KG1 (cell line): ENCODE results near the gene KIRREL3.

ENCODE experiments used
- DNase-seq: peaks from one replicate; lab custom pipeline; 2025; lab: John Stamatoyannopoulos, UW

Gene KIRREL3

DNA sequence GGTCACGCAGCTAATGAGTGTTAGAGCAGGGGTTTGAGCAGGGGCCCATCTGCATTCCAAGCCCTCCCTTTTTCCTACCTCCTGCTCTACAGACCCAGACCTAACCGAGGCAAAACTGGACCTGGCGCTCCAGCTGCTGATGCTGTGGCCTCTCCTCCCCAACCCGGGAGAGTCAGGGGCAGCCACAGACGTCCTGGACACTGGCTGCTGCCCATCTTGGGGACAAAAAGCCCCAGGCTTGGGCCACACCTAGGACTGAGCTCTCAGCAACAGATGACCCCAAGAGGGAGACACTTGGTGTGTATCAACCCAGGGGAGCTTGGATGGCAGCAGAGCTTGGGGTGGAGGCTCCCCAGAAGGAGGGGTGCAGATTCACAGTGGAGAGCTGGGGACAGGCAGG lies 472.5 kb downstream of the KIRREL3 start:
- no peak for DNase-seq

DNA sequence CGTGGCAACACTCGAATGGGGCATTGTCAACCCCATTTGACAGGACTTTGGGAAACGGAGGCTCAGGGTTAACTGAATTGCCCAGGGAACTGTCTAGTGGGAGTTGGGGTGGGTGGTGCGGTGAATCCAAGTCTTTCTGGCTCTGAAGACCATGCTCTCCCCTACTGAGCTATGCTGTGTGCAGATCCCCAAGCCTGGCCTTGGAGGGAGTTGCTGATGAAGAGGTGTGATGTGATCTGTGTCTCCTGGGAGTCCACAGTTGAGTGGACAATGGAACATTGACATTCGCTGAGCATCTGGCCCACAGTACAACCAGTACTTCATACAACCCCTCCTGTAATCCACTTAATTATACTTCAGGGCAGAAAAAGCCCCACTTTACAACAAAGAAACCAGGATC lies 472.9 kb downstream of the KIRREL3 start:
- DNase-seq = no peak

DNA sequence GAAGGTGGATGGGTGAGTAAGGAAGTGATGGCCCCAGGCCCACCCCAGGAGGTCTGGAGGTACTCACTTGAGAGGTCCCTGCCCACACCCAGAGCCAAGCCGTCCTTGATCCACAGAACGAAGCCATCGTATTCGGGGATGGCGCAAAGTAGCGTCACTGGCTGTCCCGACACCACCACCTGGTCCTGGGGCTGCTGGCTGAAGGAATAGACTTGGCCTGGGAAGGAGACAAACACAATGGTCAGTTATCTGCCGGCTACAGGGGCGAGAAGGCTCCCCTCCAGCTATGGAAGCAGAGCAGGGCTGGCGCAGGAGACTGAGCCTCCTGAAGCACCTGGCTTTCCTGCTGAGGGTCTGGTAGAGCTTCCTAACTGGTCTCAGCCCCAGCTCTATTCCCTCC lies 474.1 kb downstream of the KIRREL3 start:
- DNase-seq = no peak

DNA sequence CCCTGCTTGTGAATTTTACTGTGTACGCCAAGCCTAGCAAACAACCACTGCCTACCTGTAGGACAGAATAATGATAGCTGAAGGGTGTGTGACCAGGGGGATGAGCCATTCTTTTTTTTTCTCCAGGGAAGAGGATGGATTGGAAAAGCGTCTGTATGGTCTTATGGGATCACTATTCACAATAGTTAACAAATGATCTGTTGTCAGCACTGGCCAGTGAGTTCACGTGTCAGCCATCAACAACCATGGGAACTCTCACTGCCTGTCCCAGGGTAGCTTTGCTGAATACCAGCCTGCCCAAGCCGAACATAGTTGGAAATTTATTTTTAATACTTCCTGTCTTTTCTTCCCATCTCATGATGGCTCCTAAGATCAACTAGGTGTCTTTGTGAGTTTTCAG lies 474.9 kb downstream of the KIRREL3 start:
- no peak for DNase-seq

DNA sequence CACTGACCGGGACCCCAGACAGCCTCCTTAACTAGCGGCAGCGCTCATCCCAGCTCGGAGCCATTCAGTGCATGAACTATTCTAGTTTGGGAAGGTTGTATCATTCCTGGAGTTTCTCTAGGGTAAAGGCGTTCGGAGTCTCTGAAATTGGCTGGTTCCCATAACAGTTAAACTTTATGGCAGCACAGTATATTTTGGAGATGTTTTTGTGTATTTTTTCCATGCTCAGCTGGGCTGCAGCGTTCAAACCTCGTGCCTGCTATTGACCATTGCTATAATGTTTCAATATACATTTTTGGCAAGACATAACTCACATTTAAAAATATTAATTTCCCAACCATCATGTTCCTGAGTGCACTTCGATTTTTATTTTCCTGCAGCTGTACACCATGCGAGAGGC lies 475.4 kb downstream of the KIRREL3 start:
- no peak for DNase-seq

DNA sequence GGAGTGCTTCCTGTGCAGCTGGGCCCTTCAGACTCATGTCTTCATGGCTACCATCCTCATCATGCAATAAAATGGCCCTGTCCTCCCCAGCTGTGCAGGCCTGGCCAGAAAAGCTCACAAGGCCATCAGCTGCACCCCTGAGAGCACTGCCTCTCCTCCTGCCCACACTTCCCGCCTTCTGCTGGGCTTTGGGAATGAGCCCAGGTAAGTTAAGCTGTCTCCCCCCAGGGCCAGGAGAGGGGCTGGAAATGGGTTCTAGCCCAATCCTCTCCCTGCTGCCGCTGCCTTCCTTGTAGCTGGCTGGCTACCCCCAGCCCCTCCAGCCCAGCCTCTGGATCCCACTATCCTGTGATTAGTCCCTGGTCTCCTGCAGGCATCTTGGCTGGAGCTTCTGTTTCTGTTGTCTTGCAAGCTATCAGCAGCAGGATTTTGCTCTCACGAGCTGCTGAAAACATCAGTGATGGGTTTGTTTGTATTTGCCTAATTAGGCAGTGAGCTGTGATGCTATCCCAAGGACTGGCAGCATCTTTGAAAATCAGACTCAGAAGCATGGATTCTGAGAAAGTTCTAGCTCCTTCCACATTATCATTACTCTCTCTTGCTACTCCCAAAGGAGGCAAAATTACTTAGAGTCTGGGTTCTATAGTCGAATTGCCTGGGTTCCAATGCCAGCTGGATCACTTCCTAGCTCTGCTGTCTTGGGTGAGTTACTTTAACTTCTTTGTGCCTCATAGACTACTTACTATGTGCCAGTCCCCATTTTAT lies 476.9 kb downstream of the KIRREL3 start:
- DNase-seq = no peak

DNA sequence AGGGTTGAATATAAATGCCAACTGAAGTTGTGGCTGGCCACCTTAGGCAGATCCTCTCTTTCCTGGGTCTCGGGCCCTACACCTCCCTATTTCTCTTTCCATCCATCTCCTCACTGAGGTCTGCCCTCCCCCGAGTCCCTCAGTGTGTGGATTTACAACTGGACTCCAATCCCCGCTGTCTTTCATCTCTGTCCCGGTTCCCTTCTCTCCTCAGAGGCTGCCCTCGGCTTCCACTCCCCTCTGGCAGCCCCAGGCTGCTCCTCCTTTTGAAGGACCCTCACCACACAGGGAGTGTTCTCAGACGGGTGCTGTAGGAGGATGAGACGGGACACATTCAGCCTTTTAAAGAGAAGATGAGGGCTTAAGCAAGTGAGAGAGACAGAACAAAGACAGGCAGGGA lies 478.0 kb downstream of the KIRREL3 start:
- no peak for DNase-seq

DNA sequence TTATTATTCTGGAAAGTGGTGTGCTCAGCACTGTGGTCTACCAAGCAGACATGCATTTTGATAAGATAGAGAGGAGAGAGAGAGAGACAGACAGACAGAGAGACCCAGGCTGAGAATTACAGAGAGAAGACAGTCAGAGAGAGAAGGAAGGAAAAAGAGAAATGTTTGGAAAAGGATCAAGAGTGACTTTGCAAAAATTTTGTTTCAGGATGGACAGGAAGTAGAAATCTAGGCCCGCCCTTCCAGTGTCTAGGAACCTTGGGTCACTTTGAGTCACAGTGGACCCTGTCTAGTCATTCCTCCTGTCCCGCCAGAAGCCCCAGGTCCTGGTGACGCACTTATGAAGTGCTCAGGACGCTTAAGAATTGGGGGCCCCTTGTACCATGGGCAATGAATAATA lies 478.4 kb downstream of the KIRREL3 start:
- no peak for DNase-seq

DNA sequence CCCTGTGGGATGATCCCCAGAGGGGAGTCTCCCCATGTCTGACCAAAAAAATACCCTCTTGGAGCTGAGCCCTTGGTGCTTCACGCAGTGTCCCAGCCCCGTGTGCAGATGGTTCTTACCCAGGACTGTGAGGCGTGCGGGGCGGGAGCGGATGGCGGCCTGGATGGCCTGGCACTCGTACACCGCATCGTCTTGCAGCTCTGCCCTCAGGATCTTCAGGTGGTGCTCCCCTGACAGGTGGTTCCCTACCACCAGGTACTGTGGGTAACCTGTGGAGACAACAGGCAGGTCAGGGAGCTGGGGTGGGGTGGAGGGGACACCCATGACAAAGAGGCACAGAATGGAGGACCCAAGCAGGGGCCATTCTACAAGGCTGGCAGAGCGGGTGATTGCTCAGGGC lies 479.4 kb downstream of the KIRREL3 start:
- no peak for DNase-seq

DNA sequence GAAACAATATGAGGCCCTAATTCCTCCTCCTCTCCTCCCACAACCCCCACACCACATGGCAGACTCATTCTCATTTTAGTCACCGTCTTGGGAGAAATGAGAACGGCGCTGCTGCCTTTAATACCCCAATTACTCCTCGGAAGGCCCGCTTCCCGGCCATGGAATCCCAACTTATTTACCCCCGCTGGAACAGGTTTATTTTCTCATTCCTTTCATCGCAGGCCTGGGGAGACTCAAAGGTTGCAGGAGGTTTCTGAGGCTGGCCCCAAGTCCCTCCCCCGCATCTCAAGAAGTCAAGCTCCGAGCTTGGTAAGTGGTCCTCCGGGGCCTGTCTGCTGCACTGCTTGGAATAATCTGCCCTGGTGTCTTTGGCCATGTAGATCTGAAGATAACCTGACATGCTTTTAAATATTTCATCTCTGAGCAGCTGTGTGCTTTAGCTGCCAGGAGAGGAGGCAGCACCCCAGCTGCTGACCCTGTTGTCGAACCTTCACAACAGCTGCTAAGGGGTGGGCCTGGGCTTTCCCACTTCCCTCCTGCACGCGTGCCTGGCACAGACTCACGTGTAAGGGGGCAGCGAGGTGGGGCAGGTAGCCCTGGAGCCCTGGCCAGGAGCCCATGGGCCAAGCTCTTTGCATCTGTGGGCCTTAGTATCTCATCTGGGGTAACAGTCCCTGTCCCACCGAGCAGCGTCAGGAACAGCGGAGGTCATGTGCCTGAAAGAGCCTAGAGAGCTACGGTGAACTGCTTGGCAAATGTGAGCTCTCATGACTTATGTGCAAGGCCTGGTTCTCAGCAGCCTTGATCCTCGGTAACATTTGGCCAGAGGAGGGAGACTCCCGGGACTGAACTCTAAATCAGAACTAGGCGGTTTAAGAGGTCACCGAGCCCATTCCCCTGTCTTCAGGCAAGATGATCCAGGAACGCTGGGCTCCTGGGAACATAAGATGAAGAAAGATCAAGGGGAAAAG lies 480.5 kb downstream of the KIRREL3 start:
- no peak for DNase-seq

DNA sequence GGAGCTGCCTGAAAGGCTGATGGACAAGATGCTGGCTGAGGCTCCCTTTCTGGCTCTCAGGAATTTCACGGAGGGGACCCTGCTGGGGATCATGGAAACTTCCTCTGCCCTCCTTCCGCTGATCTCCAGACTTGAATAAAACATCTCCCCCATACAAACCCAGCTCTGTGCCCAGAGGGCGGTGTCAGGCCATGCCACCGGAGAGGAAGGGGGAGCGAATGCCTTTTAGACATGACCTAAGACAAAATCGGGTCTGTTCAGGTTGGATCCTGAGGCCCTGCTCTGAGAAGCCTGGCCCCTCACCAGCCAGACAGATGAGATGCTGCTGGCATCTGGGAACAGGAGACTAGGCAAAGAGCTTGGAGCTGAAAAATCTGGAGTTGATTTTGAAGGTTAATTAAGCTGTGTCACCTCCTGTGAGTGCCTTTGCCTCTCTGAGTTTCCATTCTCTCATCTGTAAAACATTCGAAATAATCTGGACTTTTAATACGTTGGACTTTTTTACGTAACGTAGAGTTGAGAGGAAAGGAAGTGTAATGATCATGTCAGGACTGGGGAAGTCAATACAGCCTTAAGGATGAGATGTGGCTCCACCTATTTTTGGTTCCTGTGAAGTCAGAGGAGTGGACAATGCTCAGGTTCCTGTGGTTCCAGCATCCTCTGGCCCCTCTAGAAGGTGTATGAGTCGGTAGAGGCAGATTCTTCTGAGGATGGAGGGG lies 481.4 kb downstream of the KIRREL3 start:
- DNase-seq = no peak

DNA sequence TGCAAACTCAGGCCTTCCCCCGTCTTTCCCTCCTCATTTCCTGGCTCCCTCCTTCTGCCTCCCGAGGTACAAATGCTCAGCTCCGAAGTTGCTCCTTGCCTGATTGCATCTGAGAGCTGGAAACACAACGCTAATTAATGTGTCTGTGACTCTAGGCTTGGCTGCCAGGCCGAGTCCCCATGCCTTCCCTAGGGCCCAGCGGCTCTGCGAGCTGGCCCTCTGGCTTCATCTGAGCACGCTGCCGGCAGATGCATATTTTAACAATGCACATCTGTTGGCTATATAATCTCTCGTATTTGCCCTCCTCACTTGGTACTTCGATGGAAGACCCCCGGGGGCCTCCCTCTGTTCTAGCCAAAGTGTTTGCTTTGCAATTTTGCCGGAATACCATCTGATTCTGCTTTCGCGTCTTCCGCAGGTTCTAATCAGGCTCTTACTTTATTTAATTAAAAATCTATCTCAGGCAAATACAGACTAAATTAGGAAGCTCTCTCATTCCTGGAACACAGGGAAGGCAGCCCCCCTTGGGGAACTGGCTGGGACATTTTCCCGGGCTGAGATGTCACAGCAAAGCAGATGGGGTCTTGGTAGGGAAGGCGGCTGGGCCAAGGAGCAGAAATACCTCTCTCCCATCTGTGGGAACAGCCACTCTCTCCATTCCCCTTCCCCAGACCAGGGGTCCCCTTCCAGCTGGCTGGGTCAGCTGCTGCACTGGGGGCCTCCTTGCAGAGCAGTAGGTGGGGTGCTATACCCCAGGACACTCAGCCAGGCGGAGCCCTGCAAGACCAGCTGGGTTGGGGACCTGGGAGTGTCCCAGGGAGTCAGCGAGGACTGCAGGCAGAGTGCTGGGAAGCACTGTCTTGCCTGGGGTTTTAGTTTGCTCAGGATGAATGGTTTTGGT lies 482.2 kb downstream of the KIRREL3 start:
- DNase-seq = no peak

DNA sequence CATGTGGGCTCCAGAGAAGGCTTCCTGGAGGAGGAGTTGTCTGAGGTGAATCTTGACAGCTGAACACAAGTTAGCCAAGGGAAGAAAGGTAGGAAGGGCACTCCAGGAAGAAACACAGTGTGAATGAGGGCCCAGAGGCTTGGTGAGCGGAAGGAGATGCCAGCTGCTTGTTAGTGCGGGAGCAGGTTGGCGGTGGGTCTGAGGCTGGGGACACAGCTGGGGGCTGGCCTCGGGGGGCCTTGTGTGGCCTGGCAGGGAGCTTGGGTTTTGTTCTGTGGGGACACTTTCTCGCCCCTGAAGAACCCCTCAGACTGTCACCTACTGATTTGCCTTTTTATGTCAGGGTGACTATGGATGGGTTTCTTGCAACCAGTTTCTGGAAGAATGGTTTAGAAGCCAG lies 485.1 kb downstream of the KIRREL3 start:
- DNase-seq = no peak

DNA sequence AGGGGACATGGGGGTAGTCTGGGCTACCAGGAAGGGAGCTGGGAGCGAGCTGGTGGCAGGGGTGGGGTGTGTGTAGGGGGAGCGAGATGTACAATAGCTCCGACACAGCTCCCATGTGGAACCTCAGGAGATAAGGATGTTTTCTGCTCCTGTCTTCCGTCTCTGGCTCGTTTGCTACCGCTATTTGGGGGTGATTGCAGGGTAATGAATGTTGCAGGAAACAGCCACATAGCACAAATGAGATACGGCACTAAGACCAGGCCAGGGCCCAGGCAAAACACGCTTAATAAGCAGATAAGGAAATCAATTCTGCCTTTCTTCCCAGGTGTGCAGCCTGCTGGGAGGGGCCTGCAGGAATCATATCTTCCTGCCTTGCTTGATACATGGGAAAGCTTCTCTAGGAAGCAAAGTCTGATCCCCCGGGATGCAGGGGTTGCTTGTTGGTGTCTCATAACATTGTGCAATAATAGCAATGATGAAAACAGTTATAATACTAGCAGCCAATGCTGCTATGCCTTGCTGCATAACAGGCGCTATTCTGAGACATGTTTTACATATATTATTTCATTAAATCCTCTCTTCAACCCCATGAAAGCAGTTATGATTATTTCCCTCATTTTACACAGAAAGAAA lies 486.4 kb downstream of the KIRREL3 start:
- DNase-seq = no peak

DNA sequence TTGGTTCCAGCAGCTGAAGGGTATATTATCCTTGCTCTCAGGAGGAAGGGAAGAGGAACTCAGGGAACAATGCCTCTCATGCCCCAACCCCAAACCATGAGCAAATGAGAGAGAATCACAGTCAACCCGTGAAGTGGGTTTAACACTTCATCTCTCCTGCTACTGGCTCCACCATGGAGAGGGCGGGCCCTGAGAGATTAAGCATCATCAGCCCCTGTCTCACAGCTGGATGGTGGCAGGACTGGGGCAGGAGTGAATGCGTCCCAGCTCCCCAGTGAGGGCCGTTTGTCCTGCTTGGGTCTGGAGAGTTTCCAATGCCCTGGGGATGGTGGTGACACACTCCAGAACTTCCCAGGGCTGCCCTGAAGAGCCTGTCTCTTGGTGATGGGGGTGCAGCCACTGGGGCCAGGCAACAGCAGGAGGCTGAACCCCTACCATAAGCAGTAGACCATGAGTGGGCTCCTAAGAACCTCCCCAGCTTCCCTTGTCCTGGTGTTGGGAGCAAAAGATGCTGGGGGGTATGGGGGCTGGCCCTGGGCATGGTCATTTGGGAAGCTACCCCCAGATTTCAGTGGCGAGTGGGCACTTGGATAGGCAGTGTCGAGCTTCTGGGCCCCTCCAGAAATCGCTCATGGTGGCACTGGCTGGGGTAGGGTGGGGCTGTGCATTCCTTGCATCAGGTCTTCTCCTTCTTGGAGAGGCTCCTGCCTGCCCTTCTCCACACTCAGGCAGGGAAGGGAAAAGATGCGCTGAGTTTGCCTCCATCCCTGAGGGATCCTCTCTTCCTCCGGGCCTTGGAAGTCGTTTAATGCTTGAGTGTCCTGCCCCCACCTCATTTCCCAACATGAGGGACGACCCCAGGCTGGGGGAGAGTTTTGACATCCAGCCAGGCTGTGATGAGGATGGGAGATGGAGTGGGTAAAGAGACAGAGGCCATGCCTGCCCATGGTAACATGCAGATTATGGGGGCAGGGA lies 487.5 kb downstream of the KIRREL3 start:
- no peak for DNase-seq

DNA sequence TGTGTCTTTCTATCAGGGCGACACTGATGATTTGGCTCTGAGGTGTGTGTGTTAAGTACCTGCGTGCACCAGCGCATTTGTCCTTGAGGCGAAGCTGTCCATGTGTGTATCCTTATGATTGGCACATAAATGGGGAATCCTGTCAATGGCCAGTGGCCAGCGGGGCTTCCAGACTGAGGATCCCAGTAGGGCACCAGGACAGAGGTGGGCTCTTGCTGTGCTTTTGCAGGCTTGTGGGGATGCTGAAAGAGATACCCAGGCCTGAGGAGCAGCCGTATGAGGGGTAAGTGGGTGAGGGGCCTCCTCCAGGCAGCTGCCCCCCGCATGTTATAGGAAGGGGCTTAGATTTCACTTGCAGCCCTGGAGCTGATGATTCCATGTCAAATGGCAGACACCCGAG lies 488.3 kb downstream of the KIRREL3 start:
- DNase-seq = no peak

DNA sequence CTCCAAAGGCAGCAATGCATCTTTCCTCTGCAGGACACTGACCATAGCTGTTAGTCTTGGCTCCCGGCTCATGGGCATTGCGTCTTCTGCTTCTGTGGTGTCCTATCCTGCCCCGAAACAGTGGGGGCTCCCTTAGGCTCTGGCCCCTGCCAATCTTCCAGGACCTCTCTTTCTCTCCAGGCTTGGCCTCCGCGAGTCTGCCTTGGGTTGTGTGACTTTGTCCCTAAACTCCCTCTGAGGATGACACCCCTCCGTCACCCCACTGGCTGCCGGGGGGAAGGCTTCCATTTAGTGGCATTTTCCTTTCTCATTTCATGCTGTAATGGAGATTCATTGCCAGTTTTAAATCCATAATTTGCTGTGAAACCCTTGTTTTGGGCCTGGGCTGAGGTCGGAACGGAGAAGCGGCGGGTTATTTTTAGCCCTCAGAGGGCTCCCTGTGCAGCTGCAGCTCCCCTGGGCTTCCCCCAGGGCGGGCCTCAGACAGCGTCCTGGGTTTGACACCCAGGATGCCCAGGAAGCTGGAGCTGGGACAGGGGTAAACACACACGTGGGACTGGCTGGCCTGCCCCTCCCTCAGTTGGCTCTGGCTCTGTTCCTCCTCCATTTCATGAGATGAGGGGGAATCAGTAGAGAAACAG lies 489.0 kb downstream of the KIRREL3 start:
- no peak for DNase-seq

DNA sequence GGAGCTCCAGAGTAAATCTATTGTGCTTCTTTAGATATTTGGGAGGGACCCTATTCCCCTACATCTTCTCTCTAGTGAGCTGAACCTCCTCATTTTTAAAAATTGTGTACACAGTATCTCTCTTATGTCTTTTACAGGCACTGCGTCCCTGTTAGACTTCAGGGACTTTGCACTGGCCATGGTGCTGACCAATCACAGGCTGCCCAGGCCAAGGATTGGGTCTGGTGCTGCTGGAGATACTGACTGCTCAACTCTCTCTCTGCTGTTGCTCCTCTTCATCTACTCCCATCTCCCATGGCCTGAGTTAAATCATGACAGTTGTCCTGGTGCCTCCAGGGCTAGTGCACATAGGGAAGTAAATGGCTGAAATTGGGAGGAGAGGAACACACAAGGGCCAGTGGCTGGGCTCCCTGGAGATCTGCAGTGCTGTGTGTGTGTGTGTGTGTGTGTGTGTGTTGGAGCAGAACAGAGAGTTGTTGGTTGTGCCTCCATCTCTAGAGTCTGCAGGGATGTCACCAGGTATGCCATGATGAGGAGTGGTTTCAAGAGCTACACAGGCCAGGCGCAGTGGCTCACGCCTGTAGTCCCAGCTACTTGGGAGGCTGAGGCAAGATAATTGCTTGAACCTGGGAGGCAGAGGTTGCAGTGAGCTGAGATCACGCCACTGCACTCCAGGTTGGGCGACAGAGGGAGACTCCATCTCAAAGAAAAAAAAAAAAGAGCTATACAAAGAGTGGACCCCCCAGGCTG lies 489.8 kb downstream of the KIRREL3 start:
- no peak for DNase-seq

DNA sequence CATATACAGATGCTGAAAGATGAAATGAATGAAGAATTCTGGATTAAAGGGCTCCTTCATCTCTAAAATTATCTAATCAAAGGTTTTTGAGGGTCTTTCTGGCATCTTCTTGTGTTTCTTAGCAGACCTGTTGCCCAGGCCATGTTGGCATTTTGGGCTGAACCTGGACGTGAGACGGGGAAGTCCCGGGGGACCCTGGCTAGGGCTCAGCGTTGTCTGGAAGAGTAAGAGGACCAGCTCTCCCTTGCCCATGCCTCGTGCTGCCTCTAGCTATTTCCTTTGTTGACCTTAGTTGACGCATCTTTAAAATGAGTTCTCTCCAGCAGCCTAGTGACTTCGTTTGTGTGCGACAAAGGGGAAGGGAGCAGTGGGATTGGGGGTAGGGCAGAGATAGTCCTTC lies 492.9 kb downstream of the KIRREL3 start:
- DNase-seq = no peak
